Measurements from ENCODE around the gene FADS2.

DNA sequence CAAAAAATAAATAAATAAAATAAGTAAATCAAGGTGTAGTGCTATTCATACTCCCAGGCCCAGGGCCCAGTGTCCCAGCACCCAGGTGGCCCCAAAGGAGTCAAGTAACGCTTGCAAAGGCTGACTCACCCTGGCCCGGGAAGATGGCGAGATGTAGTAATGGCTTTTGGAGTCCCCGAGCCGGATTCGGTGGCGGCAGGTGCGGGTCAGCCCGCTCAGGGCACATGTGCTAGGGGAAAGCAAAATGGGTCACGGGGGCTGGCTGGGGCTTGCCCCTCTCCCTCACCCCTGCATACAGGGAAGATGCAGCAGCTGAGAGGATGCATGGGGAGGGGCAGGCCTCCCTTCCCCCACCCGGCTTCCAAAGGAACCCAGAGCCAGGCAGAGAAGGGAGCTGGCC is 74.2 kb downstream of the FADS2 start:
- TF ChIP-seq, protein P1, sequence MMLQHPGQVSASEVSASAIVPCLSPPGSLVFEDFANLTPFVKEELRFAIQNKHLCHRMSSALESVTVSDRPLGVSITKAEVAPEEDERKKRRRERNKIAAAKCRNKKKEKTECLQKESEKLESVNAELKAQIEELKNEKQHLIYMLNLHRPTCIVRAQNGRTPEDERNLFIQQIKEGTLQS (CRISPR knock-in tag; conservative IDR thresholded peaks at IDR 0.05) = no peak
- TF ChIP-seq CTCF (IDR thresholded peaks at IDR 0.05) (no peak), IRF1 (CRISPR knock-in tag; IDR thresholded peaks at IDR 0.05) (no peak), USF2 (CRISPR knock-in tag; IDR thresholded peaks at IDR 0.05) (no peak), ATF6 (CRISPR knock-in tag; IDR thresholded peaks at IDR 0.05) (no peak), SMAD3 (CRISPR knock-in tag; IDR thresholded peaks at IDR 0.05; ENCODE audit: borderline replicate concordance) (no peak), MAX (CRISPR knock-in tag; IDR thresholded peaks at IDR 0.05) (no peak)

Measured in WTC11 (cell line).